GM18909 (cell line): ENCODE measurements around the gene KLHL17.
"Not testable (repeated sequence)": the region's sequence is repeated elsewhere in the genome, so short reads cannot be mapped to it uniquely, and the experiment has no call there.

Source experiments
- ATAC-seq: cut with Tn5 transposase; IDR thresholded peaks from one replicate; pipeline ENCODE4 v1.9.1; 2021; ENCODE audit warnings: mild to moderate bottlenecking; ENCODE audit not compliant: unreplicated experiment, poor library complexity

Gene KLHL17

DNA sequence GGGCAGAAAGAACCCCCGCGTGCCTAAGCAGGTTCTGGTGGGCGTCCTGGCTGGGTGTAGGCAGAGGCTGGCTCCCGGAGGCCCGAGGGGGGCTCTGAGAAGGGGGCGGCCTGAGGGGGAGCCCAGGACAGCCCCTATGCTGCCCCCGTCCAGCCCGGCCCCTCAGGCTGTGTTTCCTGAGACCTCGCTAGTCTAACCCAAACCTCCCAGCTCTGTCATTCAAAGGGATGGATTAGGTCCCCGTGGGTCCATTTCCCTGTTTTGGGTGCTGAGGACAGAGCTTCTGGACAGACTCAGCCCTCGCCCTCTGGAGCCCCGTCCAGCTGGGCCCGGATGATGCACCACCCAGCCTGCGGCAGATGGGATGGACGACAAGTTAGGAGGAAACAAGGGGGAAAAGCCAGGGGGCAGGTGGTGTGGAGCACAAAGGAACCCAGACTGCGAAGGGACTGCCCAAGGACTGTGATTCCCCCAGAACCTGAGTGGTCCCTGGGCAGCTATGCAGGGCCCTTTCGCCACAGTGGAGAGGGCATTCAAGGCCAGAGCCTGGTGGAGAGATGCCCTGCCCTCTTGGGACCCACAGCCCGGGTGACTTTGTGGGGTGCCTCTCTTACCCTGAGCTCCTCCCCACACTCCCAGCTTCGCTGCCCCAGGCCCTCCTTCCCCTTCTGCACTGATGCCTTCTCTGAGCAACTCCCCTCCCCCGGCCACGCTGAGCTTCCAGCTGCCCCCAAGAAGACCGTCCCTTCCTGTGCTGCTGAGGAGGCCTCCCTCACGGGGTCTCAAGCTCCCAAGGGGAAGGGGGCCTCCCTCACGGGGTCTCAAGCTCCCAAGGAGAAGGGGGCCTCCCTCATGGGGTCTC lies 36.7 kb downstream of the KLHL17 start:
- ATAC-seq: no peak

DNA sequence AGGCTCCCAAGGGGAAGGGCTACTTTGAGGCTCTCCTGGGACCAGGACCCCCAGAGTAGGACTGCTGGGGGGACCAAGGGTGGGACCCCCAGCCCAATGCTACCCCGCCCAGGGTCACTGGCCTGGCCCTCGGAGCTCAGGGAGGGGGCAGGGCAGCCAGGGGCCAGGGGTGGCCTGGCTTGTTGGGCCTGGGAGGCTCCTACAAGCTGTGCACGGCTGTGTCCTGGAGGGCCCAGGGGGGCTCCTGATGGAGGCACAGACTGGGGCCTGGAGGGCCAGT lies 37.3 kb downstream of the KLHL17 start:
- ATAC-seq: no peak

DNA sequence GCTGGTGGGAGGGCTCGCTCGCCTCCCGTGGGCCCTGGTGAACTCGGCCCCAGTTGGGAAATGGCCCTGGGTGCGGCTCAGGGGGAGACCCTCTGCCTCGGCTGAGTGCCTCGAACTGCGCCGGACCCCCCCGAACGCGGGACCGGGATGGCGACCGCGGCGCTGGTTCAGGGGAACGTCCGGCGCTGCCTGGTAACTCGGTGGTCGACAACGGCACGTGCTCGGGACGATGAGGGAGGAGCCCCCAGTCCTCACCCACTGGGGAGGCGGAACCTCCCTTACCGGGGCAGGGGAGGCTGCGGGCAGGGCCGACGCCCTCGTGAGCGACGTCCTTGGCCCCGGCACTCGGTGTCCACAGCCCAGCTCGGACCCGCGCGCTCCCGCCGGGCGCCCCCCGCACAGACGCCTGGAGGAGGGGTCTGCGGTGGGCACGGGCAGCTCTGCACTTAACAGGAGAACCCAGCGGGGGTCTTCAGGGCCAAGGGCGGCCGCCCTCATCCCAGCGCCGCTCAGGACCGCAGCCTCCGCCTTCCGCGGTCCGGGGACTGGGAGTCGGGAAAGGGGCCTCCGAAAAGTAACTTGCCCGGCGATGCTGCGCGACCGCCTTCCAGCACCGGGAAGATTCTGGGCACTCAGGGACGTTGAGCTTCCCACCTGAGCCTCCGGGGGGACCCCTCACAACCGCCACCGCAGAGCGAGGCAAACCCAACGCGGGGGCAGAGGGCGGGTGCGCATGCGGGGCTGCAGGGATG lies 37.8 kb downstream of the KLHL17 start:
- ATAC-seq: no peak

DNA sequence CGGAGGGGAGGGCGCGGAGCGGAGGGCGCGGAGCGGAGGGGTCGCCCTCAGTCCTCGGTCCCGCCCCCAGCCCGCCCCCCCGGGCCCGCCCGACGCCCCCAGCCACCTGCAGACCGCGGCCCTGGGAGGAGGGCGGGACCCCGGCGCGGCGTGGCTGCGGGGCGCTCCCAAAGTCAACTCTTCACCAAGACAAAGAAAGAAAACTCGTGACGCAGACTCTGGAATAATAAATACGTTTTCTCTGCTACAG lies 38.3 kb downstream of the KLHL17 start:
- no peak for ATAC-seq

DNA sequence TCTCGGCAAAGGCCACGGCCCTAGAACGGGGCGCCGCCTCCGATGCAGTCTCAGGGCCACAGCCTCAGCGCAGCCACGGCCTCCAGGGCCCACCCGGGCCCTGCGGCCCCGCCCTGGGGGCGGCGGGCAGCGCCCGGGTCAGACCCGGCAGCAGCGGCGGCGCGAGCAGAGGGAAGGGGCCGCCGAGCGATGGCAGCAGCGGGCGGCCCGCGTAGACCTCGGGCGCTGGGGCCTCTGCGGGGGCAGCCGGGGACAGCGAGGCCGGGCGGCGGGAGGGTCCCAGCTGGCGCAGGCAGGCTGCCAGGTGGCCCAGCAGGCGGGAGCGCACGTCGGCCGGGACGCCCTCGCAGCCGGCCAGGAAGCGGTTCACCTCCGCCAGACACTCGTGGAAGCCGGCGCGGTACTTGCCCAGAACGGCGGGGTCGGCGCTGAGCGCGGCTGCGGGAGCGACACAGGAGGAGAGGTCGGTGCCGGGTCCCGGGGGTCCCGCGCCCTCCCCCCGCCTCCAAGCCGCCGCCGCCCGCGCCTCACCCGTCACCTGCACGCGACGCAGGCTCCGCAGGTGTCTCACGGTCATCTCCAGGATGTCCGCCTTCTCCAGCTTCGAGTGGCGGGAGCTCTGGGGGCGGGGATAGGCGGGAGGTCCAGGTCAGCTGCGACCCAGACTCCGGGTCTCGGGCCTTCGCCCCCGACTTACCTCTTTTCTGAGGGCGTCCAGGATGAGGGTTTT lies 38.8 kb downstream of the KLHL17 start:
- no peak for ATAC-seq

DNA sequence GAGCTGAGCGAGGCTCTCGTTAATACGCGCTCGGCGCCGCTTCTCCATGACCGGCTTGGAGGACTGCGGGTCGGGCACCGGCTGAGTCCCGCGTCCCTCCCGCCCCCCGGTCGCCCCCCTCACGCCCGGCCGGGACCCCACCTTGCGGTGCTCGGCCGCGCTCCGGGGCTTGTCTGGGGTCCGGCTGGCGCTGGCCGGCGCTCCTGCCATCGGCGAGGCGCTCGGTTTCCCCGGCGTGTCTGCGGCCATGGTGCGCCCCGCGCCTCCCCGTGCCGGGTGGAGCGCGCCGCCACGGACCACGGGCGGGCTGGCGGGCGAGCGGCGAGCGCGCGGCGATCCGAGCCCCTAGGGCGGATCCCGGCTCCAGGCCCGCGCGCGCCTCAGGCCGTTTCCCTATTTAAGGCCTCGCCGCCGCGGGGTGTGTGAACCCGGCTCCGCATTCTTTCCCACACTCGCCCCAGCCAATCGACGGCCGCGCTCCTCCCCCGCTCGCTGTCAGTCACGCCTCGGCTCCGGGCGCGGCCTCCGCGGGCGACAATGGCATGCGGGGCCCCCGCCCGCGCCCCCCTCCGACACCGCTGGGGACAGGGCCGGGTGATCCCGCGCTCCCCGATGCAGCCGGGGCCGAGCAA lies 39.5 kb downstream of the KLHL17 start, which contains the start of gene HES4:
HES4 (minus strand) TSS at position 373 of the 632 bp plus-strand sequence; CDS start at position 249, 124 bp downstream.
- peak; percentile 39 for ATAC-seq

DNA sequence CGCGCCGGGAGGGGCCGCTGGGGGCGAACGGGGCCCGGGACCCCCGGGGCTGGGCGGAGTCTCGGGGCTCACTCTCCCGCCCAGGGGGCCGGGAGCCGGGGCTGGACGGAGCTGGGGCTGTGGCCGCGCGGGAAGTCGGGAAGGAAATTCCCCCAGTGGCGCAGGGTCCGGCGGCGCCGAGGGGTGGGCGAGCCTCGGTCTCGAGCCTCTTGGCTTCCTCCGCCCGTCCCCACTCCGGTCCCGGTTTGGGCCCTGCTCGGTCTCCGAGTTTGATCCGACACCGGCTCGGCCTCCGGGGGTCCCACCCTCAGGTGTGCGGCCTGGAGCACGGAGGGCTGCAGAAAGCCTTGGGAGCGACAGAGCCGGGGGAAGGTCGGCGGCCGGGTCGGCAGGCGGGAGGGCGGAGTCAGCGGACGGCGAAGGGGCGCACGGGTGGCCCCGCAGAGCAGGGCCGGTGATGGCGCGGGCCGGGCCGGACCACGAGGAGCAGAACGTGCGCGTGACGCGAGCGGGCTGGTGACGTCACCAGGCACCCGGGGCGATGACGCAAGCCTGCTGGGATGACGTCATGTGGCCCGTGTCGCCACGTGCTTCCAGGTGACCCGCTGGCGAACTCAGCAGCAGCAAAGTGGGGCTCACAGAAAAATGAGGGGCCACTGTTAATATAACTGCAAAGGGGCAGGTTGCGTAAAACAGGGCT lies 40.1 kb downstream of the KLHL17 start:
- ATAC-seq: peak; percentile 14

DNA sequence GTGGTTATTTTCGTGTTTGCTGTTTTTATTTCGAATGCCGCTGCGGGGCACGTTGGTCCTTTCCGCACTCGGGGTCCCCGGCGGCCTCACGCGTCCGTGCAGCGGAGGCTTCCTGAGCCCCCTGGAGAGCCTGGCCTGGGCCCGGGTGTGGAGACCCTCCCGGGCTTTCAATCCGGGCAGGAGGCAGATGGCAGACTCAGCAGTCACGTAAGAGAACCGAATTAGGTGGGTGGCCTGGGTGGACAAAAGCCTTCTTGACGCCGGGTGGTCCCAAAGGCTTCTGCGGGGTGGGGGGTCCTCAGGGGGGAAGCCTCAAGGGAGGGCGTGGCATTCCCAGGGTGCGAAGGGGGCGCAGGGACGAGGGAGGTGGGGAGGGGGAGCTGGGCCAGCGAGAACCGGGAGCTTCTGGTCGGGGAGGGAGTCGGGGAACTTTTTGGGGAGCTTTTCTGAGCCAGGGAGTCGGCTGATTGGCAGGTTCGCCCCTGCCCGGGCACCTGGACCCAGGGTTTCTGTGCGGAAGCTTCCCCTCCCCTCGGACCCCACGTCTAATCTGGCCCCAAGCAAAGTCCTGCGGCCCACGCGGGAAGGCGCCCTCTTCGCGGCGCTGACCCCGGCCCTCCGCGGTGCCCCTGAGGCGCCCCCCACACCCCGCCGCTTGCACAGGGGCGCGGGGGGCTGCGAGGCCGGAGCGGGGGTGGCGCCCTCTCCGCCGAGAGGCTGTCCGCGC lies 40.8 kb downstream of the KLHL17 start:
- ATAC-seq: no peak

DNA sequence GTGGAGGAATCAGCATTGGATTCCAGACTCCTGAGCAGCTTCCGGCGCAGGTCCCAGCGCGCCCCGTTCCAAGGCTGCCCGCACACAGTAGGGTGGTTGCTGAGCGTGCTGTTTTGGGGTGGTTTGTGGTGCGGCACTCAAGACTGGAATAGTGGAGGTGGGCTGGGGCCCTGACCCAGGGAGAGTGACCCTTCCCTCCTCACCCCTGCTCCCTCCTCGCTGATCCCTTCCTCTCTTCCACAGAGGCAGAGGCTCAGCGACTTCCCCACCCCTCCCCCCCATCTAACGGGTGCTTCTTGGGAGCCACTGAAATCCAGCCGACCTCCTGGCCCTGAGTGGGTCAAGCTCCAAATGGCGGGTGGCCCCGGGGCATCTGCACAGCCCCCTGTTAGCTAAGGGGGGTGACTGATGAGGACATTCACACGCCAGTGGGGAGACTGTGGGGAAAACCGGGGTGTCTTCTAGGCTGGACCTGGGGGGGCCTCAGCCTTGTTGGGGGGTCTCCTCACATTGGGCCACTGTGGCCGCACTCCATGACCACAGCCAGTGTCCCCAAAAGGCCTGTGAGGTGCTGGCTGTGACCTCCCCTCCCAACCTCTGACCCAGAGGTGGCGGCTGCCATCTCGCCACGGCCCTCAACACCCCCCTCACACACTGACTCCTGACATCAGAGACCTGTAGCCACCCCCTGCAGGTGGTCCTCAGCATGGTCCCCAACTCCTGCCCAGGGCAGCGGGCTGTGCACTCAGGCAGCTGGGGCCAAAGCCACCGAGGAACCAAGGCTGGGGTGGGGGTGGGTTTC lies 43.4 kb downstream of the KLHL17 start:
- ATAC-seq: no peak

DNA sequence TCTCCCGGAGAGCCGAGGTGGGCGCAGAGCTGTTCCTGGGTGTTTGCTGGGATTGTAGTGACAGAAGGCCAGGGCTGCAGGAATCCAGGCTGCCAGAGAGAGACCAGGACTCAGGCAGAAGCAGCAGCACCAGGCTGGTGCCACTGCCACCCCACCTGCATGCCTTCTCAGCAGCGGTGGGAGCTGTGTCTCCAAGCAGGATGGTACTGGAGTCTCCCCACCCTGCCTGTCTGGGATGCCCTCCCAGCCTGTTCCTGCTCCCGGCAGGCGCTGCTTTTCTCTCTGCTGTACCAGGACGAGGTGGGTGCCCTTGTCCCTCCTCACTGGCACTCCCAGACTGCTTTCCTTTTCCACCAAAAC lies 44.0 kb downstream of the KLHL17 start:
- ATAC-seq: no peak

DNA sequence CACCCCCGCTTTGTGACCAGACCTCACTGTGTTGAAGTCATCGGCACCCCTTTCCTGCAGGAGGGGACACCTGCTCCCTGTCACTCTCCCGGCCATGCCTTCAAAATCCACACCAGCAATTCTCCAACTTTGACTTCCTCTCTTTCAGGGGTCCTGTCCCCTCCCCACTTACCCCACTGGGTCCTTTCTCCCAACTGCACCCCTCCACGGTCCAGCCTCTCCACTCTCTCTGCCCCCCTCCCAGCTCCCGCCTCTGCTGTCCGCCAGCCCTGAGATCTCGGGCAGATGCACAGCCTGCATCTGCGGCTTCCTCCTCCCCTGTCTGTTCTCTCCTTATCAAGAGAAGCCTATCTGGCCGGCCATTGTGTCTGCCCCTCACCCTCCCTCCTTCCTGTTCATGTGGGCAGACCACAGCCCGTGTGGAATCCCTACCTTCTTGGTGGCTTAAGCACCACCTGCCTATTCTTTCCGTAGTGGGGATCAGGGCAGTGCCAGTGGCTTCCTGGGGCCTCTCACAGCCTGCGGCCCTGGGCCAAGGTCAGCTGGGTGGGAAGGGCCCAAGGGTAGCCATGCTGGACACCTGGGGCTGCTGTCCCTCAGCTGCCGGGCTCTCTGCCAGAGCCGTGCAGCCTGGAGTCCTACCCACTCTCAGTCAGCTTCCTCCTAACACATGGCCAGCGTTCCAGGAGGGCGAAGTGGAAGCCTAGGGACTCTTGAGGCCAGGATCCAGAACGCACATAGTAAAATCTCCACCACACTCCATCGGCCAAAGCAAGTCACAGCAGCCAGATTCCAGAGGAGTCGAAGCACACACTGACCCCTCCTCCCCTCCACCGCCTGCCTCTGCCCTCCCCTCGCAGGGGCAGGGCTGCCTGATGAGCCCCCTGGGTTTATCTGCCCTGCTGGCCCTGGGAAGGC lies 44.7 kb downstream of the KLHL17 start:
- no peak for ATAC-seq

DNA sequence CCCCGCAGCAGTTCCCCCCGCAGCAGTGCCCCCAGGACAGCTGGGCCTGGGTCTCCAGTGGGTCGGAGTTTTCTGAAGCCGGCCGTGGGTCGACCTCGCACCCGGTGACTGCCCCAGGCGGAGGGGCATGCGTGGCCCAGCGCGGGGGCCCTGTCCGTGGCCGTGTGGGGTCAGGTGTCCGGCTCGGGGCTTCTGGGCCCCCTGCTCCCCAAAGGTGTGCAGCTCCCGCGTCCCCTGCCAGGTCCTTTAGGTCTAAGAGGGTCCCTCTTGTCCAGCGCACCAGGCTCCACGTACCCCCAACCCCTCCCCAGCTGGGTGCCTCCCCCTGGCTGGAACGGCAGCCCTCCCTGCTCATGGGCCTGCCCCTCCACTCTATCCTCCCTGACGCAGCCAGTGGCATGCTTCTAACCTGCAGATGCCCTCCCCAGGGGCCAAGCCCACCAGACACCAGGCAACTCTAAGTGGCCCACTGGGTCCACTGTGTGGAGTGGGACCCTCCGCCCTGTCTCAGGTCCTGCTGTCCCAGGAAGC lies 45.5 kb downstream of the KLHL17 start:
- ATAC-seq: no peak

DNA sequence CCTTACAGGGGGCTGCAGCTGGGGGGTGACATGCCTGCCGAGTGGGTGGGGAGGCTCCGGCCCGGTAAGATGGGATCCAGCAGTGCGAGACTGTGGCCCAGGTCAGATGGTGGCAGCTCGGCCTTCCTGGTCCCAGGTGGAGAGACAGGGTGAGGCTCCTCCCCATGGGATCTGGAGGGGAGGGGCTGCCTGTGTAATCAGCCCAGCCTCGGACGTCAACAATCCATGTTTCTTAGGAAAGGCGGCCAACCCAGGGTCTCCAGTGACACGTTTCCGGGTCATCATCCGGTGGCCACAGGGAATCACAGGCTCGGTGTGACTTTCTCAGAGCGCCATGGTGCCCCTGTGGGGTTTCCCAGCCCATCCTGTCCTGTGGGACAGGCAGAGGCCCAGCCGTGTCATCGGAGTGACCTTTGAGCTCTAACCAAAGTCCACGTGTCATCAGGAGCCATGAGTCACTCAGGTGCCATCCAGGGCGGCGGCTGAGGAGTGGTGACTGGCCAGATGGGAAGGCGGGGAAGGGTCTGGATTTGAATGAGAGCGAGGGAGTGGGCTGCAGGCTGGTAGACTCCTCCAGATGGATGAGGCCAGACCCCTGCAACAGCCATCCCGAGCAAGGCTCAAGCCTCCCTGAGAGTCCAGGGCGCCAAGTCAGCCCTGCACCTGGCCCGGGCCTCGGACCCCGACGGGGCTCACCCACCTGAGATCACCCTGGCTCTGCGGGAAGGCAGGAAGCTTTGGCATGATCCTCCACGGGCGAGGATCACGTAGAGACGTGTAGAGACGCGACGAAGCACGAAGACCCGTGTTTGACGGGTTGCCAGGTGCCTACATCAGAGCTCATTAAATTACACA lies 46.1 kb downstream of the KLHL17 start:
- no peak for ATAC-seq

DNA sequence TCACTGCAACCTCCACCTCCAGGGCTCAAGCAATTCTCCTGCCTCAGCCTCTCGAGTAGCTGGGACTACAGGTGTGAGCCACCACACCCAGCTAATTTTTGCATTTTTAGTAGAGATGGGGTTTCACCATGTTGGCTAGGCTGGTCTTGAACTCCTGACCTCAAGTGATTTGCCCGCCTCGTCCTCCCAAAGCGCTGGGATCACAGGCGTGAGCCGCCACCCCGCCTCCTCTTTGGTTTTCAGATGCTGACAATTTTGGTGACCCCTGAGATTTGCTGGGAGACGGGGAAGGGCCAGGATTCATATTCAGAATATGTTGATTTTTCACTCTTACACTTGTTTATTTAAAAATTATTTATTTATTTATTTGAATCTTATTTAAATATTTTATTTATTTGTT lies 49.7 kb downstream of the KLHL17 start:
- not testable (repeated sequence) for ATAC-seq

DNA sequence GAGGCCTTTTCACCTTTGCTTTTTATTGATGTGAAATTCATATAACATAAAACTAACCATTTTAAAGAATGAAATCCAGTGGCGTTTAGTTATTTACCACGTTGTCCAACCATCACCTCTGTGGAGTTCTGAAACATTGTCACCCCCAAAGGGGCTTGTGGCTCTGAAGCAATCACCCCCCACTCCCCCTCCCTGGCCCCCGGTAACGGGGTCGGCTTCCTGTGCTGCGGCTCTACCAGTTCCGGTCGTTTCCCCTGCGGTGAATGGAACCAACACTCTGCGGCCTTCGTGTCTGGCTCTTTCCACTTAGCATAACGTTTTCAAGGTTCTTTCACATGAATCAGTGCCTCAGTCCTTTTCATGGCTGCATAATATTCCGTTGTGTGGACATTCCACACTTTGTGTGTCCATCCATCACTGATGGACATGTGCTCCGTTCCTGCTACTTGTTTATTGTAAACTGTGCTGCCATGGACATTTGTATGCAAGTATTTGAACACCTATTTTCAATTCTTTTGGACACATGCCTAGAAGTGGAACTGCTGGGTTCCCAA lies 51.1 kb downstream of the KLHL17 start:
- ATAC-seq: no peak

DNA sequence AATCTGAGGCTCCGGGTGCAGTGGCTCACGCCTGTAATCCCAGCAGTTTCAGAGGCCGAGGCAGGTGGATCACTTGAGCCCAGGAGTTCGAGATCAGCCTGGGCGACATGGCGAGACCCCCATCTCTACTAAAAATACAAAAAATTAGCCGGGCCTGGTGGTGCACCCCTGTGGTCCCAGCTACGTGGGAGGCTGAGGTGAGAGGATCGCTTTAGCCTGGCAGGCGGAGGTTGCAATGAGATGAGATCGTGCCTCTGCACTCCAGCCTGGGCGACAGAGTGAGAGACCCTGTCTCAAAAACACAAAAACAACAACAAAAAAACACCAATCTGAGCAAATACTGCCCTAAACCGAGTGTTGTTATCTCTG lies 52.3 kb downstream of the KLHL17 start:
- peak; percentile 3 for ATAC-seq
